ENCODE data around the gene RCOR2. TPM values are rescaled to one million over a fixed set of nuclear protein-coding genes. Genes with fewer than 3 reads are reported as not detected.

The RCOR2 gene
- total and polyA plus RNA-seq, 2 experiments from 2014 or later = 34.7 to 74.2 TPM

- Histone ChIP-seq H3K9me3 (ENCODE audit: low read depth) (no peaks in the 10 kb centered on the region), H3K27me3 (no peaks in the 10 kb centered on the region), H3K27ac (no peak overlapping the region), H3K4me1 (ENCODE audit: low read depth) (no peaks in the 10 kb centered on the region), H3K4me3 (no peak overlapping the region), H3K36me3 (no peaks in the 10 kb centered on the region)
- TF ChIP-seq CTCF (IDR thresholded peaks at IDR 0.05; ENCODE audit: low read depth, low read length) = no peak
- DNase-seq (ENCODE audit: low read depth in 1 of 2, low spot score in 1 of 2) = peak in 1 of 2 donors; percentile 19
These were observed 16.5 kb upstream of the RCOR2 start for GRCh38 chr11:63933459-63933858.

GRCh38 chr11:63931876-63932275 is 14.9 kb upstream of the RCOR2 start:
- no peak for TF ChIP-seq CTCF (IDR thresholded peaks at IDR 0.05; ENCODE audit: low read depth, low read length)
- DNase-seq (ENCODE audit: low read depth in 1 of 2, low spot score in 1 of 2) = no peak
- Histone ChIP-seq H3K9me3 (ENCODE audit: low read depth) (no peaks in the 10 kb centered on the region), H3K4me1 (ENCODE audit: low read depth) (no peaks in the 10 kb centered on the region), H3K4me3 (no peak overlapping the region), H3K27me3 (no peaks in the 10 kb centered on the region), H3K36me3 (no peaks in the 10 kb centered on the region), H3K27ac (no peak overlapping the region)

- no peak for TF ChIP-seq CTCF (IDR thresholded peaks at IDR 0.05; ENCODE audit: low read depth, low read length)
- Histone ChIP-seq H3K27ac (no peak overlapping the region), H3K9me3 (ENCODE audit: low read depth) (no peaks in the 10 kb centered on the region), H3K27me3 (no peaks in the 10 kb centered on the region), H3K4me1 (ENCODE audit: low read depth) (no peaks in the 10 kb centered on the region), H3K36me3 (no peaks in the 10 kb centered on the region), H3K4me3 (no peak overlapping the region)
- peak in 1 of 2 donors; percentile 16 for DNase-seq (ENCODE audit: low read depth in 1 of 2, low spot score in 1 of 2)
These were observed 14.1 kb upstream of the RCOR2 start for GRCh38 chr11:63931045-63931444.

- no peaks in the 10 kb centered on the region for H3K9me3 ChIP-seq (ENCODE audit: low read depth)
- TF ChIP-seq CTCF (IDR thresholded peaks at IDR 0.05; ENCODE audit: low read depth, low read length) = no peak
- no peaks in the 10 kb centered on the region for H3K27me3 ChIP-seq
- H3K4me3 ChIP-seq = no peak overlapping the region
- H3K4me1 ChIP-seq (ENCODE audit: low read depth) = no peaks in the 10 kb centered on the region
- H3K36me3 ChIP-seq = no peaks in the 10 kb centered on the region
- no peak for DNase-seq (ENCODE audit: low read depth in 1 of 2, low spot score in 1 of 2)
- H3K27ac ChIP-seq = no peak overlapping the region
These were observed 12.7 kb upstream of the RCOR2 start for GRCh38 chr11:63929616-63930015.

GRCh38 chr11:63923319-63923718 is 6.4 kb upstream of the RCOR2 start:
- no peak for TF ChIP-seq CTCF (IDR thresholded peaks at IDR 0.05; ENCODE audit: low read depth, low read length)
- H3K4me1 ChIP-seq (ENCODE audit: low read depth) = peaks cover 28% of the 10 kb centered on the region
- H3K27ac ChIP-seq = no peak overlapping the region
- DNase-seq (ENCODE audit: low read depth in 1 of 2, low spot score in 1 of 2) = no peak
- H3K36me3 ChIP-seq = no peaks in the 10 kb centered on the region
- no peak overlapping the region for H3K4me3 ChIP-seq
- no peaks in the 10 kb centered on the region for H3K9me3 ChIP-seq (ENCODE audit: low read depth)
- H3K27me3 ChIP-seq = no peaks in the 10 kb centered on the region

GRCh38 chr11:63922673-63923192 is 5.8 kb upstream of the RCOR2 start:
- Histone ChIP-seq H3K4me3 (no peak overlapping the region), H3K27me3 (no peaks in the 10 kb centered on the region), H3K27ac (no peak overlapping the region), H3K9me3 (ENCODE audit: low read depth) (no peaks in the 10 kb centered on the region), H3K36me3 (no peaks in the 10 kb centered on the region), H3K4me1 (ENCODE audit: low read depth) (peaks cover 32% of the 10 kb centered on the region)
- DNase-seq (ENCODE audit: low read depth in 1 of 2, low spot score in 1 of 2) = no peak
- TF ChIP-seq CTCF (IDR thresholded peaks at IDR 0.05; ENCODE audit: low read depth, low read length) = no peak

Measured in cardiac muscle cell (in vitro differentiated cells and primary cell).